CD4-positive, alpha-beta T cell treated with Interleukin-12 subunit alpha and Interleukin-12 subunit beta, for 1 hour (primary cell): ENCODE data around the gene SLC34A3.

Source experiments
- DNase-seq: peaks from one replicate; pipeline ENCODE4 v3.0.0-alpha.2; 2020

The SLC34A3 gene

GRCh38 chr9:137278721-137279711, 48.3 kb downstream of the SLC34A3 start:
- DNase-seq = no peak

- DNase-seq = no peak
These were observed 49.2 kb downstream of the SLC34A3 start for GRCh38 chr9:137279741-137280473.

DNA sequence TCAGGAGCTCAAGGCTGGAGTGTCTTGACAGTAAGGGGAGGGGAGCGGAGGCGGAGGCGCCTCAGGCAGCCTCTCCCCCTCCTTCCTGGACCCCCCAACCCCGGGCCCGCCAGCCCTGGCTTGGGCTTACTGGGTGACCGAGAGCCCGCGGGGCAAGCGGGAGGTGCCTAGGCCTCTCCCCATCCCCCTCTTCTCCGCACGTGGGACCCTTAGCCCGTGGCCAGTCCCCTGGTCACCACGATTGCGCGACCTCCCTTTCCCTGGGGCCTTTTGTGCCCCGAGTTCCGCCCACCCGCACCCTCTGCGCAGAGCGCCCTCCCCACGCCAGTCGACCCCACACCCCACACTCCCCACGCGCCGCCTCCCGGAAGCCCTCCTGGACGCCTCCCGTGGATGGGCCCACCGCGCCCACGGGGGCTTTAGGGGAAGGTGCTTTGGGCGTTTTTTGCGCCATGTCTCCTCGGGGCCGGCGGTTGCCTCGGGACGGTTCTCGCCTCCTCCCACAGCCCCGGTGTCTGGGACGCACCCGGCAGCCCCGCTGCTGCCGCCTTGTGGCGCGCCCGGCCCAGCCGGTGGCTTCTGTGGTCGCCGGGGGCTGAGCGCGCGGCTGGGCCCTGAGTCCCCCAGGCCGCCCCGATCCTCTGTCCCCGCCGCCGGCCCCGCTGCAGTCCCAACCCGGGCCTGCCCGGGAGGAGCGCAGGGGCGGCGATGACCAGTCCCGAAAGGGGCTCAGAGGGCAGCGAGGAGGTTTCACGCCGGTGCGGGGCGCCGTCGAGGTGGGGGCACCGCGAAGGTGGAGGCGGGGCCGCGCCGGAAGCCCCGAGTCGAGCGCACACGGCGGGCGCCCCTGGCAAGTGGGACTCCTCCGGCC, 50.0 kb downstream of the SLC34A3 start:
- DNase-seq = no peak

- no peak for DNase-seq
These were observed 50.8 kb downstream of the SLC34A3 start for GRCh38 chr9:137281345-137282116.
